Hepatocyte (in vitro differentiated cells): ENCODE results near the gene PCLO. TPM values are rescaled to one million over a fixed set of nuclear protein-coding genes. Genes with fewer than 3 reads are reported as not detected.

Source experiments
- DNase-seq: peaks from one replicate; pipeline ENCODE4 v3.0.0-alpha.2; 2016; ENCODE audit warnings: low spot score
- H2AFZ ChIP-seq: fragments of 200-600 bp; sonication (generic); 2 replicates; pipeline ENCODE4 v1.6.0; 2016; ENCODE audit warnings: antibody characterized with exemption, mild to moderate bottlenecking
- H3K27ac ChIP-seq: fragments of 200-600 bp; sonication (generic); 2 replicates; pipeline ENCODE4 v1.5.1; 2016; ENCODE audit warnings: mild to moderate bottlenecking
- H3K27me3 ChIP-seq: fragments of 200-600 bp; sonication (generic); 2 replicates; pipeline ENCODE4 v1.6.1; 2016
- H3K36me3 ChIP-seq: fragments of 200-600 bp; sonication (generic); replicated peaks from 2 replicates; pipeline ENCODE4 v1.5.1; 2016; ENCODE audit warnings: low read depth; ENCODE audit not compliant: insufficient read depth
- H3K4me1 ChIP-seq: fragments of 200-600 bp; sonication (generic); 2 replicates; pipeline ENCODE4 v1.5.1; 2016; ENCODE audit warnings: mild to moderate bottlenecking, moderate library complexity; ENCODE audit not compliant: insufficient read depth
- H3K4me2 ChIP-seq: fragments of 200-600 bp; sonication (generic); 2 replicates; pipeline ENCODE4 v1.6.0; 2016
- H3K4me3 ChIP-seq: fragments of 200-600 bp; sonication (generic); 2 replicates; pipeline ENCODE4 v1.5.1; 2016; ENCODE audit warnings: mild to moderate bottlenecking
- H3K79me2 ChIP-seq: fragments of 200-600 bp; sonication (generic); 2 replicates; pipeline ENCODE4 v1.6.0; 2017; ENCODE audit warnings: mild to moderate bottlenecking
- H3K9me2 ChIP-seq: fragments of 200-600 bp; sonication (generic); replicated peaks from 2 replicates; pipeline ENCODE4 v1.6.0; 2017; ENCODE audit warnings: mild to moderate bottlenecking; ENCODE audit not compliant: insufficient read depth
- H3K9me3 ChIP-seq: fragments of 200-600 bp; sonication (generic); 2 replicates; pipeline ENCODE4 v1.5.1; 2016; ENCODE audit warnings: low read depth, mild to moderate bottlenecking
- H4K20me1 ChIP-seq: fragments of 200-600 bp; sonication (generic); 2 replicates; pipeline ENCODE4 v1.6.0; 2016; ENCODE audit warnings: mild to moderate bottlenecking; ENCODE audit not compliant: insufficient read depth, poor library complexity, severe bottlenecking
- EZH2 ChIP-seq: fragments of 200-600 bp; sonication (generic); IDR thresholded peaks from 2 replicates; pipeline ENCODE4 v1.6.1; 2016; ENCODE audit warnings: antibody characterized with exemption, mild to moderate bottlenecking, borderline replicate concordance
- EZH2phosphoT487 ChIP-seq: fragments of 200-600 bp; sonication (generic); IDR thresholded peaks from one replicate; pipeline ENCODE4 v1.6.1; 2018; ENCODE audit warnings: antibody characterized with exemption, mild to moderate bottlenecking, low read depth, moderate library complexity; ENCODE audit not compliant: unreplicated experiment, severe bottlenecking
- WGBS: methylation state at CpG from one replicate; pipeline ENCODE4 v1.1.6; 2016; ENCODE audit warnings: low lambda C conversion rate; ENCODE audit errors: missing lambda C conversion rate; 5-methylcytosine and 5-hydroxymethylcytosine counted together
- polyA plus RNA-seq: library from polyadenylated mRNA; unstranded; fragments of >200 nt; fragmentation: Nextera tagmentation; extraction: Ambion mirVana; gene quantifications from 2 replicates; pipeline ENCODE4 v1.2.1, GENCODE V29; 2016
- total RNA-seq: library from RNA; depleted of rRNA; stranded (reverse); fragments of >200 nt; gene quantifications from 2 replicates; pipeline ENCODE4 v1.2.3, GENCODE V29; 2014
- TF ChIP-seq, protein P1 (sequence below): fragments of 200-600 bp; sonication (generic); IDR thresholded peaks from 2 replicates; pipeline ENCODE4 v1.5.1; 2016; ENCODE audit warnings: antibody characterized with exemption, mild to moderate bottlenecking; ENCODE audit not compliant: poor library complexity

Gene PCLO
- total and polyA plus RNA-seq, 2 experiments from 2014 or later = 1.3 to 8.1 TPM

DNA sequence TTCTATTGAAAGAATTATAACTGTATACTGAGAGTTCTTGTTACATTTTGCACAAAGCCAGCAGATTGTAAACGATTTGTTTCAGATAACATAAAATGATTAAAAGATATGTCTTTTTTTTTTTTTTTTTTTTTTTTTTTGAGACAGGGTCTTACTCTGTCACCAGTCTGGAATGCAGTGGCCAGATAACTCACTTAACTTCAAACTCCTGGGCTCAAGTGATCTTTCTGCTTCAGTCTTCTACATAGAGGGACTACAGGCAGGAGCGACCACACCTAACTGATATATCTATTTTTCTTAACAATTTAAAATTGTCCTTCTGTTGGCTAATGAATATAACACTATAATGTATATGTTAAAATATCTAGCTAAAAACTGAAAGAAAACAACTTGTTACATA is 401.9 kb downstream of the PCLO start:
- Histone ChIP-seq H3K9me2 (no peaks in the 10 kb centered on the region), H3K4me2 (no peak overlapping the region), H3K9me3 (no peaks in the 10 kb centered on the region), H3K27me3 (no peaks in the 10 kb centered on the region), H3K27ac (no peak overlapping the region), H3K79me2 (no peaks in the 10 kb centered on the region), H3K4me1 (no peaks in the 10 kb centered on the region), H4K20me1 (no peaks in the 10 kb centered on the region), H2AFZ (no peak overlapping the region), H3K36me3 (no peaks in the 10 kb centered on the region), H3K4me3 (no peak overlapping the region)
- DNase-seq = no peak
- WGBS = 48% methylated on average over 2 of the region's 2 CpGs
- no peak for TF ChIP-seq EZH2
- no peak for TF ChIP-seq EZH2phosphoT487
- TF ChIP-seq, protein P1, sequence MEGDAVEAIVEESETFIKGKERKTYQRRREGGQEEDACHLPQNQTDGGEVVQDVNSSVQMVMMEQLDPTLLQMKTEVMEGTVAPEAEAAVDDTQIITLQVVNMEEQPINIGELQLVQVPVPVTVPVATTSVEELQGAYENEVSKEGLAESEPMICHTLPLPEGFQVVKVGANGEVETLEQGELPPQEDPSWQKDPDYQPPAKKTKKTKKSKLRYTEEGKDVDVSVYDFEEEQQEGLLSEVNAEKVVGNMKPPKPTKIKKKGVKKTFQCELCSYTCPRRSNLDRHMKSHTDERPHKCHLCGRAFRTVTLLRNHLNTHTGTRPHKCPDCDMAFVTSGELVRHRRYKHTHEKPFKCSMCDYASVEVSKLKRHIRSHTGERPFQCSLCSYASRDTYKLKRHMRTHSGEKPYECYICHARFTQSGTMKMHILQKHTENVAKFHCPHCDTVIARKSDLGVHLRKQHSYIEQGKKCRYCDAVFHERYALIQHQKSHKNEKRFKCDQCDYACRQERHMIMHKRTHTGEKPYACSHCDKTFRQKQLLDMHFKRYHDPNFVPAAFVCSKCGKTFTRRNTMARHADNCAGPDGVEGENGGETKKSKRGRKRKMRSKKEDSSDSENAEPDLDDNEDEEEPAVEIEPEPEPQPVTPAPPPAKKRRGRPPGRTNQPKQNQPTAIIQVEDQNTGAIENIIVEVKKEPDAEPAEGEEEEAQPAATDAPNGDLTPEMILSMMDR = no peak

GRCh38 chr7:82760074-82760473 is 402.6 kb downstream of the PCLO start:
- Histone ChIP-seq H3K27me3 (no peaks in the 10 kb centered on the region), H3K4me1 (no peaks in the 10 kb centered on the region), H3K9me3 (no peaks in the 10 kb centered on the region), H3K79me2 (no peaks in the 10 kb centered on the region), H3K36me3 (no peaks in the 10 kb centered on the region), H3K9me2 (no peaks in the 10 kb centered on the region), H3K27ac (no peak overlapping the region), H3K4me2 (no peak overlapping the region), H2AFZ (no peak overlapping the region), H4K20me1 (no peaks in the 10 kb centered on the region), H3K4me3 (no peak overlapping the region)
- DNase-seq = no peak
- TF ChIP-seq EZH2 (no peak), EZH2phosphoT487 (no peak)
- TF ChIP-seq, protein P1 = no peak

GRCh38 chr7:82755705-82756551 is 406.8 kb downstream of the PCLO start:
- Histone ChIP-seq H3K27me3 (no peaks in the 10 kb centered on the region), H2AFZ (no peak overlapping the region), H3K27ac (no peak overlapping the region), H4K20me1 (no peaks in the 10 kb centered on the region), H3K4me3 (no peak overlapping the region), H3K36me3 (no peaks in the 10 kb centered on the region), H3K79me2 (no peaks in the 10 kb centered on the region), H3K9me2 (no peaks in the 10 kb centered on the region), H3K4me2 (no peak overlapping the region), H3K9me3 (no peaks in the 10 kb centered on the region), H3K4me1 (no peaks in the 10 kb centered on the region)
- DNase-seq = no peak
- 86% methylated on average over 5 of the region's 5 CpGs for WGBS
- no peak for TF ChIP-seq EZH2phosphoT487
- no peak for TF ChIP-seq EZH2
- TF ChIP-seq, protein P1 = no peak
